GM21381 (cell line): ENCODE data around the gene USP1.

ENCODE experiments used
- ATAC-seq: cut with Tn5 transposase; IDR thresholded peaks from one replicate; pipeline ENCODE4 v1.9.1; 2021; ENCODE audit warnings: mild to moderate bottlenecking, moderate library complexity; ENCODE audit not compliant: unreplicated experiment

Gene USP1

GRCh38 chr1:62426237-62426636 lies 10.6 kb upstream of the USP1 start:
- ATAC-seq = no peak

GRCh38 chr1:62426794-62427193 lies 10.1 kb upstream of the USP1 start:
- no peak for ATAC-seq

GRCh38 chr1:62428351-62428750 lies 8.5 kb upstream of the USP1 start:
- no peak for ATAC-seq

- ATAC-seq = no peak
These were observed 7.3 kb upstream of the USP1 start for GRCh38 chr1:62429581-62429980.

- no peak for ATAC-seq
These were observed 2.8 kb upstream of the USP1 start for GRCh38 chr1:62433861-62434617.

- no peak for ATAC-seq
These were observed 2.2 kb upstream of the USP1 start for GRCh38 chr1:62434618-62435001.

GRCh38 chr1:62435231-62436038 lies 1.4 kb upstream of the USP1 start:
- ATAC-seq = no peak

- ATAC-seq = peak; percentile 60
These were observed 797 bp upstream of the USP1 start for GRCh38 chr1:62436039-62436465.

- no peak for ATAC-seq
These were observed 558 bp downstream of the USP1 start for GRCh38 chr1:62437273-62437940.

GRCh38 chr1:62438163-62438562 lies 1.3 kb downstream of the USP1 start:
- ATAC-seq = no peak

- peak; percentile 19 for ATAC-seq
These were observed 3.0 kb downstream of the USP1 start for GRCh38 chr1:62439652-62440371.

- no peak for ATAC-seq
These were observed 7.9 kb downstream of the USP1 start for GRCh38 chr1:62444701-62445100.

GRCh38 chr1:62448221-62448933 lies 11.5 kb downstream of the USP1 start:
- ATAC-seq = no peak

GRCh38 chr1:62450301-62450700 lies 13.5 kb downstream of the USP1 start:
- ATAC-seq = no peak

GRCh38 chr1:62452951-62453350 lies 16.1 kb downstream of the USP1 start:
- ATAC-seq = no peak

GRCh38 chr1:62457955-62458354 lies 21.1 kb downstream of the USP1 start:
- no peak for ATAC-seq

GRCh38 chr1:62462370-62462769 lies 25.5 kb downstream of the USP1 start:
- ATAC-seq = no peak

GRCh38 chr1:62467092-62467491 lies 30.2 kb downstream of the USP1 start:
- no peak for ATAC-seq

- ATAC-seq = no peak
These were observed 39.8 kb downstream of the USP1 start for GRCh38 chr1:62476525-62477219.

- no peak for ATAC-seq
These were observed 44.8 kb downstream of the USP1 start for GRCh38 chr1:62481681-62482080.
